Choroid plexus epithelial cell (primary cell): ENCODE data around the gene CDCA8.

Experiments used
- DNase-seq: peaks from one replicate; pipeline ENCODE4 v3.0.0-alpha.2; 2010; ENCODE audit warnings: low read depth
- H3K4me3 ChIP-seq: 2 replicates; pipeline ENCODE4 v1.5.1; 2011; ENCODE audit warnings: low read depth, mild to moderate bottlenecking, control low read depth, low read length, moderate library complexity
- TF ChIP-seq, protein P1 (sequence below): conservative IDR thresholded peaks from 2 replicates; pipeline ENCODE4 v1.5.1; 2011; ENCODE audit warnings: low read depth, mild to moderate bottlenecking, control low read depth, inconsistent platforms, low read length, moderate library complexity

Gene CDCA8

DNA sequence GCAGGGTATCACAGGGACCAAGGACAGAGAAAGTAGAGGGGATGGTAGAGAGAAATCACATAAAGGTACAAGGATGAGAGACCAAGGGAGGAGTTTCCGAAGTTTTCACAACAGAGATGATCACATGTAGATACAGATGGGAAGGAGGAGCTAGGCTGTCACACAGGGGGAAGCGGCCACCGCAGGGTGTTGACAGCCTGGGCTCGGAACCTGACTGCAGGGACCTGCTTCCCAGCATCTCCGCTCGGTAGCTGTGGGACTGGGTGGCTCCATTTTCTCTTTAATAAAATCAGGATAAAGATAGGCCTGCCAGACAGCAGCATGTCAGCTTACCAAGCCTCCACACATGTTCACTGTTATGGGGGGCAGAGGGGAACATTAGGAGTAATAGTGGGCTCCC lies 32.3 kb downstream of the CDCA8 start:
- TF ChIP-seq, protein P1, sequence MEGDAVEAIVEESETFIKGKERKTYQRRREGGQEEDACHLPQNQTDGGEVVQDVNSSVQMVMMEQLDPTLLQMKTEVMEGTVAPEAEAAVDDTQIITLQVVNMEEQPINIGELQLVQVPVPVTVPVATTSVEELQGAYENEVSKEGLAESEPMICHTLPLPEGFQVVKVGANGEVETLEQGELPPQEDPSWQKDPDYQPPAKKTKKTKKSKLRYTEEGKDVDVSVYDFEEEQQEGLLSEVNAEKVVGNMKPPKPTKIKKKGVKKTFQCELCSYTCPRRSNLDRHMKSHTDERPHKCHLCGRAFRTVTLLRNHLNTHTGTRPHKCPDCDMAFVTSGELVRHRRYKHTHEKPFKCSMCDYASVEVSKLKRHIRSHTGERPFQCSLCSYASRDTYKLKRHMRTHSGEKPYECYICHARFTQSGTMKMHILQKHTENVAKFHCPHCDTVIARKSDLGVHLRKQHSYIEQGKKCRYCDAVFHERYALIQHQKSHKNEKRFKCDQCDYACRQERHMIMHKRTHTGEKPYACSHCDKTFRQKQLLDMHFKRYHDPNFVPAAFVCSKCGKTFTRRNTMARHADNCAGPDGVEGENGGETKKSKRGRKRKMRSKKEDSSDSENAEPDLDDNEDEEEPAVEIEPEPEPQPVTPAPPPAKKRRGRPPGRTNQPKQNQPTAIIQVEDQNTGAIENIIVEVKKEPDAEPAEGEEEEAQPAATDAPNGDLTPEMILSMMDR, result no peak
- no peak for DNase-seq

DNA sequence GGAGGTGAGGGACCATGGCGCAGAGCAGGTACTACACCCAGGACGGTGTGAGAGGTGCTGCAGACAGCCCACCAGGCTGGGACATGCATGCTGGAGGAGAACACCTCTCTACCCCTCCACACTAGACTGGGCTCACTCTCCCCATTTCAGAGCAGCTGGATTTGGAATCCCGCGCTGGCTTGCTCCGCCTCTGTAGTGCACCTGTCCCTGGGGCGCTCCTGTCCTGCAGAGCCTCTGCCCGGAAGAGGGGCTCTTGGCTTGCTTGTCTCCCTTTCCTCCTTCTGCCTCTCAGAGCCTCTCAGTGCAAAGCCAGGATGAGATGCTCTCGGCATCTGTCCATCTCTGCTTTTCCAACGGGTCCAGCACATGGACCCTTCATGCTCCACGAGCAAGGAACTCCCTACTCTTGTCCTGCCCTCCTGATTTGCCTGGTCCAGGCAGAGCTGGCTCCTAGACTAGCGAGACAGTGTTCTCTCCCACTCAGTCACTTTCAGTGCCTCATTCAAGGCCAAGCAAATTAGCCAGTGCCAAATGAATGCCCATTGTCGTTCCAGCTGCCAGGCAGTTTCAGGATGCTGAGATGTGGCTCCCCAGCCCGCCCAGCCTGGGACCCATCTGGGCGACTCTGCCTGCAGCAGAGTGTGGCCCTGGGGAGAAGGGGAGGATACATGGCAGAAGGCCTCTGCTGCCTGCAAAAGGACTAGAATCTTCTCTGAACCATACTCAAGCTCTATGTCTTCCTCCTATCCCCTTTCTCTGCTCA lies 33.7 kb downstream of the CDCA8 start:
- H3K4me3 ChIP-seq, result no peak overlapping the region
- DNase-seq, result no peak
- TF ChIP-seq, protein P1, result no peak

More for the DNA sequence above, 32.3 kb downstream of the CDCA8 start:
- no peak overlapping the region for H3K4me3 ChIP-seq

DNA sequence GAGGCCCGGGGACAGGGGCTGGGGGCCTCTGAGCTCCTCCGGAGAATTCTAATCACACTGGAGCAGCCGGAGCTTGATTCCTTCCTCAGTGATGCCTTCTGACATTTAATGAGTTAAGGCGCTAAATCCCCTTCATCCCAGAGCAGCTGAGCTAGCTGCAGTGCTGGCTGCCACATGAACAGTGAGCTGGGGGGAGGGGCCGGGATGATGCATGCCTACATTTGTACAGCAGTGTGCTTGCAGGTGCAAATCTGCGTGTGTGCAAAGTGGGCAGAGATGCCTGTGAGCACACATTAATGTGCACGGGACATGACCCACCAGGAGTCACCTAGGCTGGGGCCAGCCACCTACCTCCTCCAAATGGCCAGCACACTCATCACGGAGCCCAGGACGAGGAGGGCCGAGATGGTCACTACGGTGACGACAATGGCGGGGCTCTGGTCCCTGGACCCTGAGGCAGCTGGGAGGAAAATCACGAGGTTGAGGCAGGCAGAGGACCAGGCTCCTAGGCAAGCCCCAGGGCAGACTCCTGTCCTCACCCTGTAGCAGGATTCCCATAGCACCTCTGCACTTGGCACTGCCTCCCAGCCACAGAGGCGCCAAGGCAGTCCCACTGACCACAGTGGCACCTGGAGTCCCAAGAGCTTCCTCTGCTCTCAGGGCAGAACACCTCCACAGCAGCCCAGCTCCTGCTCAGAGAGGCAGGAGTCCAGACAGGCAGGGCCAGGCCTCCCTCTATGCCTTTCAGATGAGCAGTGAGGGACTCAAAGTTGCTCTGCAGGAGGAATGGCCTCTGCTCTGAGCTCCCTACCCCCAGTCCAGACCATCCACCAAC lies 34.7 kb downstream of the CDCA8 start:
- no peak overlapping the region for H3K4me3 ChIP-seq
- TF ChIP-seq, protein P1, result no peak
- no peak for DNase-seq

DNA sequence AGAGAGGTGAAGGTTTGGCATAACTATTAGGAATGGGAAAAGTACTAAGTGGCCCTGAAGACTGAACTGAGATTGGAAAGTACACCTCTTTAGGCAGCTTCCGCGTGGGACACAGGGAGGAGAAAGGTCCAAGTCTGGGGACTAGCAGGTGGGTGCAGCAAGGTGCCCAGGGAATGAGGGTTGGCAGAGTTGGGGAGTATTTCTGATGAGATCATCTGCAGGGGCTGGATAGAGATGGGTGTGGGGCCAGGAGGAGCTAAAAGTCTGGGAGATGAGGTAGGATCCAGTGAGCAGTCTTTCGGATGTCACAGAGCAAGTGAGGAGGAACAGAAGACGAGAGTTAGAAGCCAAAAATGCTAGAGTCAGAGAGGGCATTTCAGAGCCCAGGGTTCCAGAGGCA lies 36.1 kb downstream of the CDCA8 start:
- TF ChIP-seq, protein P1, result no peak
- DNase-seq, result no peak
- no peak overlapping the region for H3K4me3 ChIP-seq

DNA sequence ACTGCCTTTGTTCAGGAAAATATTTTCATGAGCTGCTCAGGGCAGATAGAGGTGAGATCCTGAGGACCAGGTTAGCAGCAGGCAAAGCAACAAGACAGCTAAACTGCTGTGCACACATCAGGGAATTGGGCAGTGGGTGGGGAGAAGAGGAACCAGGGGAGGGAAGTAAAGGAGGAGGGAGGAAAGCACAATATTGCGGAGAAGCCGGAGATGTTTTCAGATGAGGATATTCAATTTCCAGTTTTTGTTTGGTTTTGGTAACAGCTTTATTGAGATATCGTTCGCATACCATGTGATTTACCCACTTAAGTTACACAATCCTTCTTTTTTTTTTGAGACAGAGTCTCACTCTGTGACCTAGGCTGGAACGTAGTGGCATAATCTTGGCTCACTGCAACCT lies 38.1 kb downstream of the CDCA8 start:
- DNase-seq, result no peak
- TF ChIP-seq, protein P1, result no peak
- no peak overlapping the region for H3K4me3 ChIP-seq

DNA sequence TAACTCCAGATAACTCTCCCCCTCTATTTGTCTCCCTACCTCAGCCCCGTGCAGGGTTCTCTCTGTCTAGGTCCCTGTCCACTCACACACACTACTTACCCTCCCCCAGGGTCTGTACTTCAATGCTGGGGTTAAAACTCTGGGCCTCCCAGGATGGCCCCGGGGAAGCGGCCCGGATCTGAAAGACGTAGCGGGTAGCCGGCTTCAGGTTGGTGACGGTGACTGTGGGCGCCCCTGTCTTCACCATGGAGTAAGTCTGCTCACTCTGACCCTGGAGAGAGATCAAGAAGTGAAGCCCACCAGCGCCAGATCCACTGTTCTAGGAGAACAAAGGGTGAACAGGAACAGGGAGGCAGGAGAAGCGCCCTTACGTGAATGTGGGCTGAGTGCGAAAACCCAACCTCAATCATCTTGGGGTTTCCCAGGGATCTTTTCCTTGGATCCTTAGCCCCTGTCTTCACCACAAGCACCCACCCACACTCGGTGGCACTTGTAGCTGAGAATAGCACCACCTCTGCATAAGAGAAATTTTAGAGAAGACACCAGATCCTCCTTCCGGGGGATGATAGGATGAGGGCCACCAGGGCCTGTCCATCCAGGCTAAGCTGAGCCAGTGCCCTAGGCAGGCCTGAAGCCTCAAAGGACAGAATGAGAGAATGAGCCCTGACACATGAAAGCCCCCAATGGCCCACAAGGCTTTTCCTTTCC lies 39.1 kb downstream of the CDCA8 start:
- H3K4me3 ChIP-seq, result no peak overlapping the region
- DNase-seq, result no peak
- TF ChIP-seq, protein P1, result no peak
